Activated CD8-positive, alpha-beta memory T cell treated with anti-CD3 and anti-CD28 coated beads, Interleukin-2, amount 50 U/mL, for 1 hour (primary cell): ENCODE results near the gene AQP4.

Experiments used
- DNase-seq: peaks from one replicate; pipeline ENCODE4 v3.0.0-alpha.2; 2020; ENCODE audit errors: extremely low read depth

The AQP4 gene

DNA sequence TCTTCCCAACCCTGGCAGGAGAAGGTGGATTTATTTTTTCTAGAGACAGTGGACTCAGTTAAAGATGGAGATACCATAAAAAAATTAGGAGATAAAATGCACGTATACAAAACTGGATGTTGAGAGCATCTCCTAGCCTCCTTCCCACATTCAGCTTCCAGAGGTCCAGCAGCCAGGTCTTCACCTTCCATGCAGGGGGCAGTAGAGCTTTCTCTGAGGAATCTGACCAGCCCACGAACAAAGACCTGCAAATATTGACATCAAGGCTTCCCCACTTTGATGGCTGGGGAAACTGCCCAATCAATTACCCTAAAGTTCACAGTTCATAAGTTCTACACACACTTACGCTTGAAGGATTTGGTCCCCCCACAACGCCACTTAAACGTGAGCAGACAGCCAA, 24.5 kb downstream of the AQP4 start:
- no peak for DNase-seq

DNA sequence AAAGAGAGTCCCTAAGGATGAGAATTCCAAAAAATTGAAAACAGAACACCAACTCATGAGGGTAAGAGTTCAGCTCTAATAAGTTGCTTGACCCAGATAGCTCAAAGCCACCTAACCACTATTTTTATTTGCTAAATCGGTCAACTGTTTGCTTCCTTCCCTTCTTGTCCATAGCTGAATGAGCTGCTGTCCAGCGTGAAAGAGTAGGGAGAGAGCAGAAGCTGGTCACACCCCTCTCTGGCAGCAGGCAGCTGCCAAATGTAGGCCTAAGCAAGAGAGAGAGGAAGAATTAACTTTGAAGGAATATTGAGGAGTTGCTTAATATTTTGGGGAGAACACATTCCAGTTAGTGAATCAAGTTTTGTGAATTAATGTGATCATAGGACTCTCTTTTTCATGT, 25.9 kb downstream of the AQP4 start:
- DNase-seq = no peak

DNA sequence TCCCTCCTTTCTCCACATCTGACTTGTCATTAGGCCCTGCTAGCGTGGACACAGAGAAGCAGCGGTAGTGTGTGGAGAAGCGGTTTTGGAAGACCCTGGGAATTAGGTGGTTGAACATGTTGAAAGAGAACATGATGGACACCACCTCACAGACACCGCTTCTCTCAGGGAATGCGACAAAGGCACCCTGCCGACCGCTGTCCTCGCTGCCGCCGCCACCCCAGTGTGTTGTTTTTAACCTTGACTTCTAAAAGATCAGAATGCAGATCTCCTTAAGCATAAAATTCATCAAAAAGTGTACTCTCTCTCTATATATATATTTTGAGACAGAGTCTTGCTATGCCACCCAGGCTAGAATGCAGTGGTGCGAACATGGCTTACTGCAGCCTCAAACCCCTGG, 33.2 kb downstream of the AQP4 start:
- no peak for DNase-seq

DNA sequence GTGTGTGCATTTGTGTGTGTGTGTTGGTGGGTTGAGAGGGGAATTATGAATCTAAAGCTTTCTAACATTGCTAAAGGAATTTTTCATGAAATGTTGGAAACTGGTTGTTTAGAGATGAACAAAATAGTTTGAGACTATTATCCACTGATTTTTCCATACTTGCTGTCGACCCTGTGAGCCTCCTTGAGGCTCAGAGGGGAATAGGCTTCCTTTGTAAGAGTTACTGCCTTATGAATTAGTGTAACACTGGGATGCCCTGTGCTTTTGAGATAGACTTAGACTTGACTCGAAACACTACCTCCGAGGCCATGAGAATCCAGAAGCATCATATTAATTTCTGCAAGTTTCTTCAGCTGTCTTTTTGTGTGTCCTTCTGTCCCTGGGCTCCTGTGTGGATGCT, 37.9 kb downstream of the AQP4 start:
- DNase-seq = no peak

DNA sequence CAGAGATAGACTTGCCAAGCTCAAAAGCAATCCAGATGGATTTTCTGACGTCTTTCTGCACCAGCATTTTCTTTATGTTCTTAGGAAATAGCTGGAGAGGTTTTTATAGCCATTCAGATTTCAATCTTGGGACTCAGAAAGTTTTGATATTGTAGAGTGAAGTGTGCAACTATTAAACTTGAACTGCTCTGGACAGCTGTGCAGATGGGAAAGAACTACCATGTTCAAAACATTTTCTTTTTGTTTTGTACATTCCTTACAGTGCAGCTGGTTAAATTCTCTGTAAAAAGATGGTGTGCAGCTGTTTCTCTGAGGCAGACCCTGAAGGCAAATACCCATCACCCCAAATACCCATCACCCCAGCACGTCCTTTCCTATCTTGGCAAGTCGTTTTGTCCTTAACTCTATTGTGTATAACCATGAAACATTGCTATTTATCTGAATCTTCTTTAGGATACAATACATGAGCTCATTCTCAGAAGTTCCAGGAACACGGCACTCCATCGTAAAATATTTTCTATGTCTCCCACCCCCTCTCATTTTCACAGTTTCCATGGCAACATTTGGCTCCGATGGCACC, 38.8 kb downstream of the AQP4 start:
- DNase-seq = no peak

DNA sequence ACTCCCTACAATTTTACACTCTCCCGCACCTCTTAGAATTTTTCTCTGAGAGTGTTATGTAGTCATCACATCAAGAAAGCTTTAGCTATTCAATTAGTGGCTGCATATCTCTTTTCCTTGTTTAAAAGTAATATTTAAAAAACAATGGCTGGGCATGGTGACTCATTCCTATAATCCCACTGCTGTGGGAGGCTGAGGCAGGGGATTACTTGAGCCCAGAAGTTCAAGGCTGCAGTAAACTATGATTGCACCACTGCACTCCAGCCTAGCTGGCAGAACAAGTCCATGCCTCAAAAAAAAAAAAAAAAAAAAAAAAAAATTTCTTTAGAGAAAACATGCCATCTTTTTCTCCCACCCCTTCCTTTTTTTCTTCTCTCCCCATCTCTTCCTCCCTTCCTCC, 44.3 kb downstream of the AQP4 start:
- DNase-seq = no peak

DNA sequence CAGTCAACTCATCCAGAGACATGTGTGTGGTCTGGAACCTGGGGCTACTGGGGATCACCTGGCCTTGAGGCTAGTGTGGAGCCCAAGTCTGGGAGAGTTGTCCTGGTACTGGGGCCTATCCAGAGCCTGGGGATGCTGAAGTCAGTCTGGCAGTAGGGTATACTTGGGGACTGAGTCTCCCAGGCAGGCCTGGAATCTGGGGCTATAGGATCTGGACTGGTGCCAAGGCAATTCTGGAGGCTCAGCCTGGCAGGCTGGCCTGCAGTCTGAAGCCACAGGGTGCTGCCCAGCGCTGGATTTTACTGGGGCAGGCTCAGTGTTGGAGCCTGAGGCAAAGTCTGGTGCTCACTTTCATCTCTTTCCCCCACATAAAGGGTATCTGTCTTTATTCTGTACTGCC, 46.5 kb downstream of the AQP4 start:
- no peak for DNase-seq

DNA sequence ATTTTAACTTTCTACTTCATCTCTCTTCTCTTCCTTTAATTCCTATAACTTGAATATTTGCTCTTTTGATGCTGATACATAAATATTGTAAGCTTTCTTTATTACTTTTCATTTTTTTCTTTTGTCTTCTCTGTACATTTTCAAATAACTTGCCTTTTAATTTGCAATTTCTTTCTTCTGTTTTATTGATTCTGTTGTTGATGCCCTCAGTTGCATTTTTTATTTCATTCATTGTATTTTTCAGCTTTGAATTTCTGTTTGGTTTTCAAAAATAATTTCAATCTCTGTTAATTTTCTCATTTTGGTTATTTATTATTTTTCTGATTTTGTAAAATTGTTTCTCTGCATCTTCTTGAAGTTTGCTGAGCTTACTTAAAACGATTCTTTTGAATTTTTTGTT, 47.0 kb downstream of the AQP4 start:
- no peak for DNase-seq

DNA sequence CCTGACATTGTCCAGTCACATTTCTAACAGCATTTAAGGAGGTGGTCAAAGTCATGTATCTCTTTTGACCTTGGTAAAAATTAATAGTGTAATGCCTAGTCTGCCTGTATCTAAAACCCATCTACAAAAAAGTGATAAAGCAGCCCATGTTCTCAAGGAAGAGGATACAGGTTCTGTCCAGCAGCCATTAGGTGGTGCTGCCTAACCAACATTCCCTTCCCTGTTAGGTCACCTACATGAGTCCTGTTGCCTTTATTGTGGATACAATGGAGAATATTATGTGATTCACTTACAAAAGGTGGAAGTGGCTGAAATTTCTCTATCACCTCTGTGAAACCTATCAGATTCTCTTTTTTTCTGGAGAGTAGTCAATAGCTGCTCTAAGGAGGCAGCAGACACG, 52.5 kb downstream of the AQP4 start:
- DNase-seq = no peak

DNA sequence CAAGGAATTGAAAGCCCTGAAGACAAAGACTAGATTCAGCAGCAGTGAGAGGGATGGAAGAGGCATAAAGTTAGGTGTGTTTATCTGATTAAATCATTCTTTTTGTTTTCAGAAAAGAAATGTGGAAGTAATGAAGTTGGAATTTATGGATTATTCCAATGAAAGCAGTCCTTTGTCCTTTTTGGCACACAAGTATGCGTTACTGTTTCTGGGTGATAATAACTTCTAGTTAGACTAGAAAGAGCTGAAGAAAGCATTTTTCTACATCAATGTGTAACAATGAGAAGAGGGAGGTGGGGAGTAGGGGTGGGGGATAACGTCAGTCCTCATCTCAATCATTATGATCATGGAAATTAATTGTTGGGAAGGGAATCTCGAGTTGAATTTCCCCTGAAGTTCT, 53.0 kb downstream of the AQP4 start:
- DNase-seq = no peak

DNA sequence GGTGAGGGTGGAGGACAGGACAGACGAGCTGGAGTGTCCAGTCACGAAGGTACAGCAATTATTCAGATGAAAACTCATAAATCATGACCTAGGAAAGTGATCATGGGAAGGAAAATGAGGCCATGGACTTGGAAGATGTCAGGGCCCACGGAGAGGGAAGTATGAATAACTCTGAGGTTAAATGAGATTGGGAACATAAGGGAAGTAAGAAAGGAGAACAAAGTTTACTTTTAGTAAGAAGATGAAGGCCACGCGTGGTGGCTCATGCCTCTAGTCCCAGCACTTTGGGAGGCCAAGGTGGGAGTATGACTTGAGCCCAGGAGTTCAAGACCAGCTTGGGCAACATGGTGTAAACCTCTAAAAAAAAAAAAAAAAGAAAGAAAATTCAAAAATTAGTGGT, 56.2 kb downstream of the AQP4 start:
- no peak for DNase-seq

DNA sequence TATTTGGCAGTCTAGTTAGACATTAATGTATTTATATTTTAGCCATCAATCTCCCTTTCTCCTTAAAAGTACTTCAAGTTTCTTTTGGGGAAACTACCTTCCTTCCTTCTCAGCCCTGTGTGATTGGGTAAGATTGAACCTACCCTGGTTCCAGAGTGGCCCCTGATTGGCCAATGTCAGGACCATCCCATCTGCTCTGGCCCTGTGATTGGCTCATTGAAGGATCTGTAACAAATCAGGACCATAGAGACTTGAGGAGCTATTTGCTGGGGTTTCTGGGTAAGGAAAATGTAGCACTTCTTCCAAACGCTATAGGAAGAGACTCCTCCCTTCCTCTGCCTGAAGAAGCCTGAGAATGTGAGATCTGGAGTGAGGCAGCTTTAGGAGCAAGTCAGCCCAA, 59.3 kb downstream of the AQP4 start:
- no peak for DNase-seq

DNA sequence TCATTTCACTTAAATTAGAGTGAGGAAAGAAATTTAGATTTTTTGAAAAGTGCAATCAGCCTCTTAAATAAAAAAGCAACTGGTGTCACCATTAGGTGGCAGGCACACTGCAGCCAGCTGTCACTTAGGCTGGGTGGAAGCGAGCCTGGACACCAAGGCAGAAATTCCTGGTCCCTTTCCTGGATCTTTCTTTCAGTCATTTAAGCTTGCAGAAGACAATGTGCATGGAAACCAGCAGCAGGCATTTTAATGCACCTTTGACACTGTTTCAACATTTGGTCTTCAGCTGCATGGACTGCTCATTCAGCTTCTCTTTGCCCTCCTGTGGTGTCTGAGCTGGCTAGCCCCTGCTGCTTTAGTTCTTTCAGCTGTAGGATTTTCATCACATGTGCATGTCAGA, 61.0 kb downstream of the AQP4 start:
- no peak for DNase-seq

DNA sequence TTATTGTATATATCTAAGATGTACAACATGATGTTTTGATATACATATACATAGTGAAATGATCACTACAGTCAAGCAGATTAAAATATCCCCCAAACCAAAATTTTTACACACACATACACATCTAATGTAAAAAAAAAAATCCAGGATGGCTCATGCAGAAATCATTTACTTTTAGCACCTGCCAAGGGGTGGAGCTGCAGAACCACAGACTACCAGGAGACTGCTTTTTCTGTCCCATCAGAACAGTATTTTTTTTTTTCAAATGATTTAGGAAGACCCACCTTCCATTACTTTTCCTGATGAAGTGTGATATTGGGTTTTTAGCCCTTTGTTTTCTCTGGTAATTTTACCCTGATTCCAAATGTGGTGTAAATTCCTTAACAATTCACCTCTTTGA, 61.9 kb downstream of the AQP4 start:
- no peak for DNase-seq

DNA sequence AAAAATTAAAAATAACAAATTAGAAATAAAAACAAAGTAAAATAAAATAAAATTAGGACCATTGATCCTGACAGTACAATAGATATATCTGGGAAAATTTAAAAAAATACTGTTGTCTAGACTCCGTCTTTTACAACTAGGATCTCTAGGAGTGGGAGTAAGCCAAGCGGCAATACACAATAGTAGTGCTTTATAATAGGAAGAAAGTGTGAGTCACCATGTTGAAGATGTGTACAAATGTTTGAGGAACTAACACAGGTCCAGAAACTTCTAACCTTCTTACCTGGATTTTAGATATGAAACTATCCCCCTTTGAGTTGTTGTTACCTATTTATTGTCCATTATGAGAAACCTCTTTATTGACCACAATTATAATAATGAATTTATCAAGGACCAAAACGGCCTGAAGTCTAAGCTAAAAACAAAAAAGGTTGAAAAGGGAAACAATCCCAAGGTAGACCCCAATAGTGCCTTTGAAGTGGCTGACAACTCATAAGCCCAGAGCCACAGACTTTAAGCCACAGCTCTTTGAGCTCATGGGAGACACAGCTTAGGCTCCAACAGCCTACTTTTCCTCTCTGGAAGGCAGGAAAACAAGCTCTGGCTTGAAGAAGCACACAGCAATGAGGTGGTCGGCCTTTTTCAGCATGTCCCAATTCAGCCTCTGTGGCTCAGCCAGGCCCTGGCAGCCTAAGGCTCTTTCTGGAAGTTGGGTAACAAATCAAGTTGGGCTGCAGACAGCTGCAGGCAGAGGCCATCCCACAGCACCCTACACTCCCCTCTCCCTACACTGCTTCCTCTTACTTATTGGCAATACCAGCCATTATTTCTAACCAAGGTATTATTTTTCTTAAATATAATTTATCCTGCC, 62.9 kb downstream of the AQP4 start:
- no peak for DNase-seq
